GM18907 (cell line): ENCODE measurements around the gene MPO.

Experiments
- ATAC-seq: cut with Tn5 transposase; IDR thresholded peaks from one replicate; pipeline ENCODE4 v1.9.1; 2021; ENCODE audit warnings: mild to moderate bottlenecking, moderate library complexity; ENCODE audit not compliant: unreplicated experiment

The MPO gene

GRCh38 chr17:58307468-58308172 is 26.9 kb upstream of the MPO start:
- ATAC-seq = no peak

GRCh38 chr17:58306131-58306951 is 25.6 kb upstream of the MPO start:
- ATAC-seq = no peak

GRCh38 chr17:58305626-58306025 is 24.9 kb upstream of the MPO start:
- no peak for ATAC-seq

- no peak for ATAC-seq
Measured at GRCh38 chr17:58304750-58305486, 24.2 kb upstream of the MPO start.

GRCh38 chr17:58303971-58304749 is 23.4 kb upstream of the MPO start:
- peak; percentile 50 for ATAC-seq

- no peak for ATAC-seq
Measured at GRCh38 chr17:58302919-58303585, 22.3 kb upstream of the MPO start.

- ATAC-seq = no peak
Measured at GRCh38 chr17:58302171-58302918, 21.6 kb upstream of the MPO start.

- no peak for ATAC-seq
Measured at GRCh38 chr17:58301504-58302150, 20.9 kb upstream of the MPO start.

GRCh38 chr17:58300336-58300735 is 19.6 kb upstream of the MPO start:
- no peak for ATAC-seq

- no peak for ATAC-seq
Measured at GRCh38 chr17:58294034-58294433, 13.3 kb upstream of the MPO start.

GRCh38 chr17:58291246-58291645 is 10.5 kb upstream of the MPO start:
- no peak for ATAC-seq

GRCh38 chr17:58289869-58290268 is 9.1 kb upstream of the MPO start:
- ATAC-seq = no peak

GRCh38 chr17:58285422-58285810 is 4.7 kb upstream of the MPO start:
- no peak for ATAC-seq

- no peak for ATAC-seq
Measured at GRCh38 chr17:58284613-58285421, 4.1 kb upstream of the MPO start.

- ATAC-seq = no peak
Measured at GRCh38 chr17:58283674-58284612, 3.2 kb upstream of the MPO start.

- ATAC-seq = no peak
Measured at GRCh38 chr17:58282442-58282841, 1.7 kb upstream of the MPO start.

- no peak for ATAC-seq
Measured at GRCh38 chr17:58281511-58282011, 826 bp upstream of the MPO start.
